SJCRH30 (cell line): ENCODE results near the gene FARP1. TPM values are rescaled to one million over a fixed set of nuclear protein-coding genes. Genes with fewer than 3 reads are reported as not detected.
A peak's percentile ranks its signal among the peaks of the same experiment; 100 is the strongest.

Source experiments
- DNase-seq, 2 experiments: peaks; one replicate each; pipeline ENCODE4 v3.0.0-alpha.2; 2015 to 2020
- H3K27ac ChIP-seq: fragments of 250-450 bp; sonication (Bioruptor Pico); 2 replicates; pipeline ENCODE4 v1.5.1; 2020; ENCODE audit warnings: mild to moderate bottlenecking, moderate library complexity
- H3K27me3 ChIP-seq: fragments of 250-450 bp; sonication (Bioruptor Pico); 2 replicates; pipeline ENCODE4 v1.5.1; 2020; ENCODE audit warnings: mild to moderate bottlenecking, moderate library complexity
- H3K36me3 ChIP-seq: fragments of 250-450 bp; sonication (Bioruptor Pico); 2 replicates; pipeline ENCODE4 v1.5.1; 2020; ENCODE audit warnings: mild to moderate bottlenecking, moderate library complexity
- H3K4me1 ChIP-seq: fragments of 250-450 bp; sonication (Bioruptor Pico); 2 replicates; pipeline ENCODE4 v1.5.1; 2020; ENCODE audit warnings: mild to moderate bottlenecking, moderate library complexity
- H3K4me3 ChIP-seq: fragments of 250-450 bp; sonication (Bioruptor Pico); 2 replicates; pipeline ENCODE4 v1.5.1; 2020; ENCODE audit warnings: mild to moderate bottlenecking, moderate library complexity
- H3K9me3 ChIP-seq: fragments of 250-450 bp; sonication (Bioruptor Pico); replicated peaks from 2 replicates; pipeline ENCODE4 v1.5.1; 2020; ENCODE audit warnings: mild to moderate bottlenecking, moderate library complexity
- total RNA-seq: library from RNA; depleted of rRNA; stranded (reverse); fragments of >200 nt; shearing (Covaris generic); gene quantifications from 2 replicates; pipeline ENCODE4 v1.2.3, GENCODE V29; 2014

The FARP1 gene
- total RNA-seq, 1 experiment from 2014 or later, result 32.5 TPM

DNA sequence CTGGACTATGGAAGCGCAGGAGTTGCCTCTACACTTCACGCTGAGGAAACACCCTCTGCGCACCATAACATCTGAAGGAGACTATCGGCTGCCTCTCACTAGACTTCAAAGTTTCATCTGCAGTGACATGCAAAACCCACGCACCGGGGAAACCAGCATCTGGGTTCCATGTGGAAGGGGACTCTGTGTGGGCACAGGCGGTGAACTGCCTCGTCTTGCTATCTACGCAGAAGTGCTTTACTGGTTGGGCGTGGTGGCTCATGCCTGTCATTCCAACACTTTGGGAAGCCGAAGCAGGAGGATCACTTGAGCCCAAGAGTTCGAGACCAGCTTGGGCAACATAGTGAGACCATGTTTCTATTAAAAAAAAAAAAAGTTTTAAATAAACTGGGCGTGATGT lies 317.6 kb downstream of the FARP1 start:
- Histone ChIP-seq H3K4me3 (no peak overlapping the region), H3K4me1 (peaks cover under 1% of the 10 kb centered on the region; the same call in 1 of the 2 replicates), H3K27ac (no peak overlapping the region), H3K9me3 (no peaks in the 10 kb centered on the region), H3K27me3 (no peaks in the 10 kb centered on the region), H3K36me3 (peaks cover 27% of the 10 kb centered on the region)
- DNase-seq, result no peak

DNA sequence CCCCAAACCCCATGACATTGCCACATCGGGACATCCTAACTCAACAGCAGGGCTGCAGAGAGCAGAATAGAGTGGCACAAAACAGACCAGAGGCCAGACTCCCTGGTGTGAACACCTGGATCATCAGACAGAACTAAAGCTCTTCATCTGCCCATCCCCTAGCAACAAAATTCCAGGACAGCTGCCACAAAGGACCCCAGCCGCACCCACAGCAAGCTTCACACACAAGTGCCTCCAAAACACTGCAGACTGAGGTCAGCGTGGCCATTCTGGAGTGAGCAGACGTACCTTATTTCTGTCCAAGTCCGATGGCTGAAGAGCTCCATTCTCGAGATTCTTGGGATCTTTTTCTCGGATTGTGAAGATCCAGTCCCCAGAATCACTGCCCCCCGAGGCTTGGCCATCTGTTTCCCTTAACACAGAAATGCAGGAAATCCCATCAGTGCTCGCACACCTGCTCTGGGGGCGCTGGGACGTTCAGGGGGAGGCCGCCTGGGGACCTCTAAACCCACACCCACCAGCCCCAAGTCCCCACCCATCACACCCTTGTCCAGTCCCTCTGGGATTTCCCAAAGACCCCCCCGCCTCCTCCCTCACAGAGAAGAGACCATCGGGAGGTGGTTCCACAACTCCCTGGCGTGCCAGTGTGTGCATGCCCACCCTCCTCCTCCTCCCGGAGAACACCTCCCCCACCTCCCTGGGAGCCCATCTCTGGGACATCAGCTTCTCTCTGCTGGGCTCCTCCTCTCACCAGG lies 318.8 kb downstream of the FARP1 start:
- Histone ChIP-seq H3K27ac (no peak overlapping the region), H3K4me1 (no peaks in the 10 kb centered on the region), H3K4me3 (no peak overlapping the region), H3K9me3 (no peaks in the 10 kb centered on the region), H3K27me3 (no peaks in the 10 kb centered on the region), H3K36me3 (peaks cover 31% of the 10 kb centered on the region)
- DNase-seq, result no peak

DNA sequence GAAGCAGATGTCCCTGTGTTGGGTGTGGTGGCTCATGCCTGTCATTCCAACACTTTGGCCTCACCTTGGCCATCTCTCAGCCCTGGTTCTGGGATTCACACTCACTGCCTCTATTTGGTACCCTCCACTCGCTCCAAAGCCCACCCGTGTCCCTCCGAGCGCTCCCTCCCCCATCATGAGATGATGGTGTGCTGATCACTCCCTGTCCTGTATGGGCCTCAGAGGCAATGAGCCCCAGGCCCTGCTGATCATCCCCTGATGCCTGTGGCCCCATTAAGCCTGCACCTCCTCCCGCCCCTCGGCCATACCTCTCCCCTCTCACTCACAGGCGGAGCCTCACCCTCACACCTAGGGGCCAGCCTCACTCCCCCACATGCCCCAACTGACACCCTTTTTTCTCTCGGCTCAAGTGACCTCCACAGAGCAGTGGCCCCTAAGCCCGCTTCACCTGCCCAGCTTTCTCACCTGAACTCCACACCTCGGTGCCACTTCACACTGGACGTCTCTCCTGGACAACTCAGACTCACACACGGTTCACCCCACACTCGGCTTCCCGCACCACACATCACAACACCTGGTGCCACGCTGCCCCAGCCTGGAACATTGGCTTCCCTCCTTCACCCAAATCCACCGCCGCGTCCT lies 319.5 kb downstream of the FARP1 start:
- H3K36me3 ChIP-seq, result peaks cover 31% of the 10 kb centered on the region
- H3K27ac ChIP-seq, result no peak overlapping the region
- H3K4me3 ChIP-seq, result no peak overlapping the region
- no peak for DNase-seq
- no peaks in the 10 kb centered on the region for H3K27me3 ChIP-seq
- H3K4me1 ChIP-seq, result no peaks in the 10 kb centered on the region
- H3K9me3 ChIP-seq, result no peaks in the 10 kb centered on the region

DNA sequence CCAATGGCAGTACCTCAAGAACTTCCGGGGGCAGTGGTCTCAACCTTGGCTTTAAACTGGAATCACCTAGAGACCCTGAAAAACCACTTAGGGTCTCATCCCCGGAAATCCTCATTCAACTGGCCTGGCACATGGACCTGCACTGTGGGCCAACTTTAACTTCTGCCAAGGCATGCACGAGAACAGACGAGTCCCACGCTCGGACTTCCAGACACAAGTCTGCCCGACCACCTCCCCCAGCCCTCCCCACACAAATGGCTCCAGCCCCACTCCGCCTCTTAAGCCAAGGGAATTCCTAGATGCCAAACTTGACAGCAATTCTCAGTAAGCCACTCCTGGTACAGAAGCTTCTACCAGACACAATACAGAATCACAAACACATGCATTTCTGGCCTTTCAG lies 320.1 kb downstream of the FARP1 start:
- Histone ChIP-seq H3K27me3 (no peaks in the 10 kb centered on the region), H3K9me3 (no peaks in the 10 kb centered on the region), H3K4me3 (no peak overlapping the region), H3K27ac (no peak overlapping the region), H3K4me1 (peaks cover 4% of the 10 kb centered on the region), H3K36me3 (peaks cover 26% of the 10 kb centered on the region)
- DNase-seq, result no peak

DNA sequence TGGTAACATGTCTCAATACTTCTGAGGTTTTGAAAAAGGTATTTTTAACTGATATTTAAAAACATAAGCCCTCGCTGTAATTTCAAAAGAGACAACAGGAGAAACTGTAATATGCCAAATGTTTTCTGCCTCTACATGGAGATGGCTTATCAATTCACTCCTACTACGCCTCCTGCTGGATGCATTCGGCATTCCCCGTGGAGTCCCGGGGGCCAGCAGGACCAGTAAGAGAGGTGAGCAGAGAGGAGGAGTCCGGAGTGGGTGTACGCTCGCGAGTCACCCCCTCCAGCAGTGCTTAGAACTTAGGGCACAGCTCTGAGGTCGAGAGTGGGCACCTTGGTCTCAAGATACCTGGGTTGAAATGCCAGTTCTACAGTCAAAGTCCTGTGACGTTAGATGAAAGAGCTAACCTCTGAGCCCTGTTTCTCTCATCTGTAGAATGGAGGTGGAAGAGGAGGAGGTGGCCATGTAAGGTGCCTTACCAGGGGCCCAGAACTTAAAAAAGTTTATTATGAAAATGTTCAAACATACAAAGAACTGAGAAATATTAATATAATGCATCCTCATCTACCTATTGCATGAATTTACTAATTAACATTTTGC lies 323.8 kb downstream of the FARP1 start:
- Histone ChIP-seq H3K36me3 (peaks cover 19% of the 10 kb centered on the region), H3K27me3 (no peaks in the 10 kb centered on the region), H3K4me1 (peaks cover 13% of the 10 kb centered on the region), H3K4me3 (no peak overlapping the region), H3K9me3 (no peaks in the 10 kb centered on the region), H3K27ac (no peak overlapping the region)
- peak; percentile 53 to 63 for DNase-seq

DNA sequence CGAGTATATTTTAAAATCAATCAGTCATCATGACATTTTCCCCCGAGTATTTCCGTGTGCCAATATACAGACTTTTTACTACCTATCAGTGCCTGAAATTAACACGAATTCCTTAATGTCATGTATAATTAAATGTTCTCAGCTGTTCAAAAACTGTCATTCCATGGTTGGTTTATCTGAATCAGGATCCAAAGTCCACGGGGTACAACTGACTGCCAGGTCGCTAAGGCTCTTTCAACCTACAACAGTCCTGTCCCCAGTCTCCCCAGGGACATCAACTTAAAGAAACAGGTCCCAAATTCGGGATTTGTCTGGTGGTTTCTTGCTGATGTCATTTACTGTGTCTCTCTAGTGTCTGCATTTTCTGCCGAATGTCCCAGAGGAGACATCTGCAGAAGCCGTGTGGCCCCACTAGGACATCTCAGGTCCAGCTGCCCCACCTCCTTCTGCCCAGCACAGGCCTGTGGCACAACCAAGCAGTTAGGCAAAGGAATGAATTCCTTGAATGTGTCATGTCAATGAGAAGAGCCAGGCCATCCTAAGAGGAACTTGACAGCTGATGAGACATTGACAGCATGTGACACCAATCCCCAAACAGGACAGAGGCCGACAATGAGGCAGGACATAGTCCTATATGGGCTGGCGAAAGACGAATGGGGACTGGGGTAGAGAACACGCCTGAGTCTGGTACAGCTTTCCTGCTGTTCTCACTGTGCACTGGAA lies 324.5 kb downstream of the FARP1 start:
- Histone ChIP-seq H3K4me1 (peaks cover 13% of the 10 kb centered on the region), H3K27ac (no peak overlapping the region; the same call in 1 of the 2 replicates), H3K27me3 (no peaks in the 10 kb centered on the region), H3K4me3 (no peak overlapping the region), H3K9me3 (no peaks in the 10 kb centered on the region), H3K36me3 (peaks cover 20% of the 10 kb centered on the region)
- DNase-seq, result no peak

DNA sequence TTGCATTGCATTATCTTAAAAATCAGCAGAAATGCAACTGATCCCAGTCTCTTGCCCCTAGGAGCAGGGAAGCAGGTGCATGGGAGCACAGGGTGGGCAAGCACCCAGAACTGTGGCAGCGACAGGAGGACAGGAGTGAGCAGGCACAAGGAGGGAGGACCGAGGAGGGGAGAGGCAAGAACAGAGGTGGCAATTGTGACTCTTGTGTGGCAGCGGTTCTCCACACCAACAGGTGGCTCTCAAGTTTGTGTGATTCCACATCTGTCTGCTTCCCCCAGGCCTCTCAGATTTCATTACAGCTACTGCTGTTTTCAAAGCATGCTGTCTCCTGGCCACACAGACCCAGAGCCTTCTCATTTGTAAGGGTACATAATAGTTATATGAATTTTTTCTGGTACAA lies 325.5 kb downstream of the FARP1 start:
- H3K27me3 ChIP-seq, result no peaks in the 10 kb centered on the region
- peaks cover 13% of the 10 kb centered on the region for H3K4me1 ChIP-seq
- peak overlapping the region; percentile 39; the same call in 1 of the 2 replicates for H3K27ac ChIP-seq
- H3K4me3 ChIP-seq, result no peak overlapping the region
- peaks cover 20% of the 10 kb centered on the region for H3K36me3 ChIP-seq
- peak; percentile 74 to 89 for DNase-seq
- H3K9me3 ChIP-seq, result no peaks in the 10 kb centered on the region

DNA sequence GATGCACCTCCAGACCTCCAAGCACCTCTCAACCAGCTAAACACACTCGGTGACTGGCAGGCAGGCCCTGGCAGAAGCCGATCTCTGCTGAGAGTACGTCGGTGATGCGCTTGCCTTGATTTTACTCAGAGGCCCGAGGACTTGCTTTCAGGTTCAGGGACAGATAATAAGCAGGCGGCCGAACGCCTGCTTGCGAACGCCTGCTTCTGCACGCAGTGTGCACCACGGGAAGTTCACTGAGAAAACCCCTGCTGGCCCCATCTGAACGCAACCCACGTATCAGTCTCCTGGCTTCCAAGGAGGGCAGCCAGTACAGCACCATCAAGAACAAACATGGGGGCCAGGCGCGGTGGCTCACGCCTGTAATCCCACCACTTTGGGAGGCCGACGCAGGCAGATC lies 326.0 kb downstream of the FARP1 start:
- peaks cover 20% of the 10 kb centered on the region for H3K36me3 ChIP-seq
- DNase-seq, result no peak
- peaks cover 13% of the 10 kb centered on the region for H3K4me1 ChIP-seq
- H3K27ac ChIP-seq, result peak overlapping the region; percentile 39; the same call in 1 of the 2 replicates
- H3K9me3 ChIP-seq, result no peaks in the 10 kb centered on the region
- H3K4me3 ChIP-seq, result no peak overlapping the region
- no peaks in the 10 kb centered on the region for H3K27me3 ChIP-seq

DNA sequence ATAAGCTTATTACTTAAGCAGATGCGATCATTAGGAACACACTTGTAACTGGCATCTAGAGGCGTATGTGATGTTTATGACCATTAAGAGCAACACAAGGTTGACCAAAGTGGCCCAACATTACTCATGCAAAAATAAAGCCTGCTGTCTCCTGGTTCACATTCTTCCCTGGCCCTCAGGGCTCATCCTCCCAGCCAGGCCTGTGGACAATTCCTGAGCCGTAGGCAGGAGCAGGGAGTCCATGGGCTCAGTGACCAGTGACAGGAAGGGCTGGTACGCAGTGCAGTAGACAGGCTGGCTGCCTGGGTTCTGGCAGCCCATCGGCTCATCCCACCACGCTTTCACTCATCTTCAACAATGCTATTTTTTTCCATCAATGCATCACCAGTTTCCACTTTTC lies 328.0 kb downstream of the FARP1 start:
- Histone ChIP-seq H3K27ac (no peak overlapping the region), H3K9me3 (no peaks in the 10 kb centered on the region), H3K36me3 (peaks cover 13% of the 10 kb centered on the region), H3K4me1 (peaks cover 13% of the 10 kb centered on the region), H3K27me3 (no peaks in the 10 kb centered on the region), H3K4me3 (no peak overlapping the region)
- no peak for DNase-seq

DNA sequence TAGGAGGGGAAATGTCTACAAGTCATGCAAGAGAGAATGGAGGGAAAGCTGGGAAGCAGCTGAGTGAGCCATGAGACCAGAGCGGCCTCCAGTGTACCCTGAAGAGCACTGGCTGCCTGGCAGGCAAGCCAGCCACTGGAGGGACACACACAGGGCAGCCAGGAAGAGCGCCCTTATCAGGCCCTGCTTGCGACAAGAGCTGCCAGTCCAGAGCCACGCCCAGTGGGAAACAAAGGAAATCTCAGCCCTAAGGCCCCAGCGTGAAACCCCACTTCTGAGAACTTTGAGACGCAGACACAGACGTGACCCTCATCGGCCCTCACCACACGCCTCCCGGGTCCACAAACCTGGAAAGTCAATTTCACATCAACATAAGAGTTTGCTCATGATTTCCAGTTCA lies 329.0 kb downstream of the FARP1 start:
- no peak overlapping the region for H3K4me3 ChIP-seq
- peaks cover 7% of the 10 kb centered on the region; the same call in 1 of the 2 replicates for H3K36me3 ChIP-seq
- no peak for DNase-seq
- no peaks in the 10 kb centered on the region for H3K9me3 ChIP-seq
- H3K4me1 ChIP-seq, result peaks cover 16% of the 10 kb centered on the region
- no peak overlapping the region for H3K27ac ChIP-seq
- no peaks in the 10 kb centered on the region for H3K27me3 ChIP-seq

DNA sequence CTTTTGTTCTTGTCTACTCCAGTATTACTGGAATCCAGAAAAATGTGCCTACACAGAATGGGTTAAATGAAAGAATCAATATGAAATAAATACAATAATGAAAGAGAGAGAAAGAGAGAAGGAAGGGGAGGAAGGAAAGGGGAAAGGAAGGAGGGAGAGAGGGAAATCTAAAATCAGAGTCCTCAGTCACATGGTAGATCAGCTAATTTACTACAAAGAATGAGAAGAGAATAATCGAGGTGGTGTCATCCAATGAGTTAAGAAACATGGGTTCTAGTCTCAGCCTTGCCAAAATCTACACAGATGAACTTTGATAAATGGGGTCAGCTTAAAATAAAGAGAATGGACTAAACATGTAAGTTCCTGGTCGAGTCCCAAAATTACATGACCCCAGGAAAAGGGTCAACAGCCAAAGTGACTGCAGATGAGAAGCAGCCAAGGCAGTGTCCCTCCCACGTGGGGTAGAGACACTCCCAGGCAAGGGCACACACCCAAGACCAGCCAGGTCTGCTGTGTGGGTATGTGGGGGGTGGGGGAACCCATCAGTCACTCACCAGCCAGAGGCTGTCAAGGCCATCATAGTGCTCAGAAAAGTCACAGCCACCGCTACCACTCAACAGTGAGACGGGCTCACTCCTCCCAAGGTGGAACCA lies 330.4 kb downstream of the FARP1 start:
- H3K9me3 ChIP-seq, result no peaks in the 10 kb centered on the region
- peaks cover 7% of the 10 kb centered on the region; the same call in 1 of the 2 replicates for H3K36me3 ChIP-seq
- no peak overlapping the region for H3K4me3 ChIP-seq
- DNase-seq, result no peak
- no peaks in the 10 kb centered on the region for H3K27me3 ChIP-seq
- H3K27ac ChIP-seq, result no peak overlapping the region
- H3K4me1 ChIP-seq, result peaks cover 8% of the 10 kb centered on the region

DNA sequence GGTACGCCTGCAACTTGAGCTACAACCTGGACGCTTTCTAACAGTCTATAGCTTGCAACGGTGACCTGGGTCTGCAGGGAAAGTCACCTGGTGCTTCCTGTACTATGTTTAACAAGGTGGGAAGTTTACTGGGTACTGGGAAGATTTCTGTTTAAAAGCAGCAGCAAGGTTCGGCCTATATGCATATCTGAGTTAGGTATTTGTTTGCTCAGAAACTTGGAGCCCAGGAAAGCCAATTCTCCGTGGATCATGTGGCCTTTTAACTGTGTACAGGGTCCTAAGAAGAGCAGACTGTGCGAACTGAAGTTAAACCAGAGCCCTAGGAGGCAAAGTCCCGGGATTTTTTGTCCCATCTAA lies 330.9 kb downstream of the FARP1 start:
- no peaks in the 10 kb centered on the region for H3K9me3 ChIP-seq
- DNase-seq, result no peak
- no peaks in the 10 kb centered on the region for H3K27me3 ChIP-seq
- no peak overlapping the region for H3K27ac ChIP-seq
- H3K4me1 ChIP-seq, result peaks cover 5% of the 10 kb centered on the region; the same call in 1 of the 2 replicates
- H3K36me3 ChIP-seq, result peaks cover 7% of the 10 kb centered on the region; the same call in 1 of the 2 replicates
- H3K4me3 ChIP-seq, result no peak overlapping the region

DNA sequence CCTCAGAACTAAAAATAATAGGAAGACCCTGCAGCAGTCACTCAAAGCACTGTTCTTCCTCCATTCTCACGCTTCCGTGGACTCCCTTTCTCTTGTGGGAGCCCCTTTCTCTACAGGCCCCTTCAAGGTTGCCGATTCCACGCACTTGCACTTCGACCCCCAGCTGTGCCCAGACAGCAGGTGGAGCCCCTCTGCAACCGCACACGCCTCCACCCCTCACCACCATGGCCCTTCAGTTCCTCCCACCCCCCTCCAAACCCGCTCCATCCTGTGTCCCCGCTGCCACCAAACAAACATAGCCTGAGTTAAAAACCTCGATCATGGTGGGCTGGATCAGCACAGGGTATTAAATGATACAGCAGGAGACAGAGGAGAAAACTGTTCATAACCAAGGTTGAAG lies 331.4 kb downstream of the FARP1 start:
- H3K27me3 ChIP-seq, result no peaks in the 10 kb centered on the region
- no peak for DNase-seq

DNA sequence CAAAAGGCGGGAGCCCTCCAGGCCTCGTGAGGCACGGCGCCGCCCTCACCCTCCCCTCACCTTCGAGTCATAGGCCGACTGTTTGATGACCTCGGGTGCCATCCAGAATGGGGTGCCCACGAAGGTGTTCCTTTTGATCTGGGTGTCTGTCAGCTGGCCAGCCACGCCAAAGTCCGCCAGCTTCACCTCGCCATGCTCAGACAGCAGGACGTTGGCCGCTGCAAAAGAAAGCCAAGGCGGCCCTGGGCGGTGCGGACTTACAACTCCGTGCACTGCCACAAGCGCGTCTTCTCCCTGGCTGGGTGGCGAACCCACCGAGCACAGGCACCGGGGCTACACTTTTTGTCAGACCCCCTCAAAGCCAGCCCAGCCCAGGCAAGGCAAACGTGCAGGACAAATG lies 331.9 kb downstream of the FARP1 start:
- H3K4me3 ChIP-seq, result no peak overlapping the region
- peaks cover 7% of the 10 kb centered on the region; the same call in 1 of the 2 replicates for H3K36me3 ChIP-seq
- DNase-seq, result no peak
- H3K27me3 ChIP-seq, result no peaks in the 10 kb centered on the region
- no peaks in the 10 kb centered on the region for H3K9me3 ChIP-seq
- H3K27ac ChIP-seq, result no peak overlapping the region
- 0 out of 2 replicates have a peak, but pooled peaks cover 2% of the 10 kb centered on the region for H3K4me1 ChIP-seq

More for the DNA sequence above, 331.4 kb downstream of the FARP1 start:
- H3K27ac ChIP-seq, result no peak overlapping the region
- no peaks in the 10 kb centered on the region for H3K9me3 ChIP-seq
- peaks cover 7% of the 10 kb centered on the region; the same call in 1 of the 2 replicates for H3K36me3 ChIP-seq
- H3K4me1 ChIP-seq, result 0 out of 2 replicates have a peak, but pooled peaks cover 2% of the 10 kb centered on the region
- H3K4me3 ChIP-seq, result no peak overlapping the region
